DMS79 treated with DMSO at 0.1 percent for 48 hours (cell line): ENCODE measurements around the gene CNBD2.
"Not testable (repeated sequence)": the region's sequence is repeated elsewhere in the genome, so short reads cannot be mapped to it uniquely, and the experiment has no call there.

Experiments
- DNase-seq: peaks from one replicate; lab custom pipeline; 2025; lab: John Stamatoyannopoulos, UW

Gene CNBD2

DNA sequence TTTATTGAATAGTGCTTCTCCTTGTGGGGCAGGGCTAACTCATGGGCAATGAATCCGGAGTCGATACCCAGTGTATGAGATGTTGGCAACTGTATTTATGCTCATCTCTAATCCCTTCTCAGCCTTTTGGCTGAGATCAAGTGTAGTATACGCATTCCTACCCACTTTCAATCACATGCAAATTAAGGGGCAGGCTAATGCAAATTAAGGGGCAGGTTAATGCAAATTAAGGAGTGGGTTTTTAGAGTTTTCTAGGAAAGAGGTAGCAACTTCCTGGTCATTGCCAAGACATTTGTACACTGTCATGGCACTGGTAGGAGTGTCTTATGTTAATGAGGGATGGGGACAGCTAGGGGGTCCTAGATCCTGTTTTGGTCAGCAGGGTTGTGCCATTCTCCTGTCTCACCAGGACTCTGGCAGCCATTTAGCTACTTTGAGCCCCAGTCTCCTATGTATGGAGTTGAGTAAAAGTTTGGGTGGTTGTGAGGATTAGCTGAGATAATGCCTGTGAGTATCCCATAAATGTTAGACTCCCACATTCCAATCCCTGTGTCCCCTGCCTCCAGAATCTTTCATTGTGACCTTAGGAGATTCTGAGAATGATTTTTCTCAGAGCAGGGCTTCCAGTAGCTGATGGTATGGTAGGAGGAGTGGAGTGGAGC is at the start of gene CNBD2:
CNBD2 (plus strand) TSS at position 612 of the 662 bp plus-strand sequence. CDS start 173 bp downstream, outside the sequence.
- DNase-seq: no peak

GRCh38 chr20:35920523-35920922 is 47.9 kb upstream of the CNBD2 start:
- DNase-seq: no peak

- no peak for DNase-seq
Measured at GRCh38 chr20:35929301-35929700, 39.1 kb upstream of the CNBD2 start.

- DNase-seq: no peak
Measured at GRCh38 chr20:35934050-35934449, 34.3 kb upstream of the CNBD2 start.

DNA sequence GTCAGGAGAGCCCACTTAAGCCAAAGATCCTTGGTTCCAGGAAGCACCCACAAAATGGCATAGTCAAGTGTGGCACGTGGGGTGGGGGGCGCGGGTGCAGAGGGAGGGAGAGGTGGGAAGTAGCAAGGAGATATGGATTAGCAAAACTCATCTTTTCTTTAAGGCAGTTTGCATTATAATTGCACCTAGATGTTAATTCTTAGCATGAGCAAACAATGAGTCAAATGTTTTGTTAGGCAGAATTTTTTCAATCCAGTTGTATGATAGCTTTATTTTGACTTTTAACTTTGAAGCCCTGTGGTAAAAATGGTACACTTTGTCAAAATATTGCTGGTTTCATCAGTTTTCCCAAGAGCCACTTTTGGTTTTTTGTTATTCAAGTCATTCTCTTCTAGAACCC is 29.1 kb upstream of the CNBD2 start:
- no peak for DNase-seq

- DNase-seq: no peak
Measured at GRCh38 chr20:35941620-35942019, 26.8 kb upstream of the CNBD2 start.

DNA sequence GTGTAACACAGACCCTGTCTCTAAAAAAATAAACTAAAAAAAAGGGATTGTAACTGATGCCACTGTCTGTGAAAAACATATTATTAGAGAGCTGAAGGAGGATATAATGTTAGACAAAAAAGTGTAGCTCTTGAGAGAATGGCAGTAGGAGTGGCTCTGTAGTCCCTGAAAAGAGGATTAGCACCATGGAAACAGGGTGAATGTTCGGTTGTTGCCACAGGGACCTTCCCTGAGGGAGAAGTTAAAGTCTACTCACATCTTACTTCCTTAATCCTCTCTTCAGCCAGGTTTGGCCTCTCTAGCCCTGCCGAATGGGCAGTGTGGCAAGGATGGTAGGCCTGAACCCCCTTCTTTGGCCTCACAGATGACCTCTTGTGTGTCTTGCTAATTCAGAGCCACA is 26.1 kb upstream of the CNBD2 start:
- DNase-seq: no peak

GRCh38 chr20:35947489-35947888 is 20.9 kb upstream of the CNBD2 start:
- no peak for DNase-seq

- no peak for DNase-seq
Measured at GRCh38 chr20:35947907-35948306, 20.5 kb upstream of the CNBD2 start.

DNA sequence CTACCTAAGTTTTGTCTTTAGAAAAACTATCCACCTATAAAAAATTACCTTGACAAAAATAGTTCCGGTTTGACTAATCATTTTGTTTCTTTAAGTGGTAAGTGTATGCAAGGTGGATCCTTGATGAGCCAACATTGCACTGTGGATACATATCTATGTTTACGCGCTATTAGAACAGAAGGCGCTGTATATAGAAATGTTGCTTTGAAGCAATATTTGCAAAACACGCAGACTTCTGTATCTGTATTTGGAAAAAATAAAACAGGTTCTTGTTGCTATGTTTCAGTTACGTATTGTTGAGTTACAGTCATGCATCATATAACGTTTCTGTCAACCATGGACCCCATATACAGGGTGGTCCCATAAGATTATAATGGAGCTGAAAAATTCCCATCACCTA is 18.3 kb upstream of the CNBD2 start:
- no peak for DNase-seq

DNA sequence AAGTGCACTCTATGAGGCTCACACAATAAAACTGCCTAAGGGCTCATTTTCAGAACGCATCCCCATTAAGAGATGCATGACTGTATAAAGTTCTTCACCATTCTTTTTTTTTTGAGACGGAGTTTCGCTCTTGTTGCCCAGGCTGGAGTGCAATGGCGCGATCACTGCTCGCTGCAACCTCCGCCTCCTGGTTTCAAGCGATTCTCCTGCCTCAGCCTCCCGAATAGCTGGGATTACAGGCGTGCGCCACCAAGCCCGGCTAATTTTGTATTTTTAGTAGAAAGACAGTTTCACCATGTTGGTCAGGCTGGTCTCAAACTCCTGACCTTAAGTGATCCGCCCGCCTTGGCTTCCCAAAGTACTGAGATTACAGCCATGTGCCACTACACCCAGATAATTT is 16.3 kb upstream of the CNBD2 start:
- DNase-seq: not testable (repeated sequence)

GRCh38 chr20:35952480-35953386 is 15.7 kb upstream of the CNBD2 start:
- DNase-seq: peak; percentile 9

- DNase-seq: no peak
Measured at GRCh38 chr20:35953387-35954199, 14.8 kb upstream of the CNBD2 start.

GRCh38 chr20:35954200-35954906 is 14.0 kb upstream of the CNBD2 start, which contains the start of gene SCAND1:
Gene SCAND1, minus strand, starts transcription at chr20:35954502. Its CDS starts 218 bp downstream, at chr20:35954284.
- DNase-seq: peak; percentile 88

- DNase-seq: peak; percentile 60
Measured at GRCh38 chr20:35954907-35955251, 13.5 kb upstream of the CNBD2 start.

GRCh38 chr20:35956616-35957015 is 11.8 kb upstream of the CNBD2 start:
- no peak for DNase-seq

- DNase-seq: not testable (repeated sequence)
Measured at GRCh38 chr20:35959291-35959690, 9.1 kb upstream of the CNBD2 start.

GRCh38 chr20:35963878-35964277 is 4.5 kb upstream of the CNBD2 start:
- DNase-seq: no peak

DNA sequence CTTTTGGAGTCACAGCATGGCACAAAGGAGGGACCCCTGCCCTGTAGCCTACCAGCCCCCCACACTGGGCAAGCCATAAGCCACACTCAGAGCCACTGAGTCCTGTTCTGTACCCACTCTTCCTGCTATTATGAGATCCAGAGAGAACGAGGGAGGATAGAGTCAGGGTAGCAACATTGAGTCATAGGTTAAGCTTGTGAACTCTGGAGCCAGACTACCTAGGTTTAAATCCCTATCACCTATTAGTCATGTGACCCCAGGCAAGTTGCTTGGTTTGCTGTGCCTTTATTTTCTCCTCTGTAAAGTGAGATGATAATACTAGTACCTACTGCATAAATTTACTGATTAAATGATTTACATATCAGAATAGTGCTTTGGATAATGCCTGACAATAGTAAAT is 540 bp downstream of the CNBD2 start:
- DNase-seq: no peak

DNA sequence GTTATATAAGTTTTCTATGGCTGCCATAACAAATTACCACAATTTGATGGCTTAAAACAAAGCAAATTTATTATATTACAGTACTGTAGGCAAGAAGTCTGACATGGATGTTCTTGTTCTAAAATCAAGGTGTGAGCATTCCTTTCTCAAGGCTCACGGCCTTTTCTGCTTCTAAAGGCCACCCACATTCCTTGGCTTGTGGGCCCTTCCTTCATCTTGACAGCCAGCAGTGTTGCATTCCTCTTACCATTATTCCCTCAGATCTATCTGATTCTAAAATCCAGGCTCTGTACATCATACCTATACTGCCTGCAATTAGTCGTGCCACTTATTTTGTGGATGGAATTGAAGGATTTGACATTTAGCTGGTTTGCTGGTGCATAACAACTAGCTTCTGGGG is 3.6 kb downstream of the CNBD2 start:
- DNase-seq: no peak

GRCh38 chr20:35972462-35972861 is 4.1 kb downstream of the CNBD2 start:
- DNase-seq: no peak

- no peak for DNase-seq
Measured at GRCh38 chr20:35974256-35974655, 5.9 kb downstream of the CNBD2 start.
